KG1 (cell line): ENCODE results near the gene PCDHGA1.
"Not testable (repeated sequence)": the region's sequence is repeated elsewhere in the genome, so short reads cannot be mapped to it uniquely, and the experiment has no call there.

Experiments
- DNase-seq: peaks from one replicate; lab custom pipeline; 2025; lab: John Stamatoyannopoulos, UW

The PCDHGA1 gene

DNA sequence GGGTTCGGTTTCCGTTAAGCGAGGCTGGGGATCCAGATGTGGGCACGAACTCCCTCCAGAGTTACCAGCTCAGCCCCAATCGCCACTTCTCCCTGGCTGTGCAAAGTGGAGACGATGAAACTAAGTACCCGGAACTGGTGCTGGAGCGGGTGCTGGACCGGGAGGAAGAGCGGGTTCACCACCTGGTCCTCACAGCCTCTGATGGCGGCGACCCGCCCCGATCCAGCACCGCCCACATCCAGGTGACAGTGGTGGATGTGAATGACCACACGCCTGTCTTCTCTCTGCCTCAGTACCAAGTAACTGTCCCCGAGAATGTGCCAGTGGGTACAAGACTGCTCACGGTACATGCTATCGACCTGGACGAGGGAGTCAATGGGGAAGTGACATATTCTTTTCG, 53.0 kb downstream of the PCDHGA1 start:
- DNase-seq, result no peak

DNA sequence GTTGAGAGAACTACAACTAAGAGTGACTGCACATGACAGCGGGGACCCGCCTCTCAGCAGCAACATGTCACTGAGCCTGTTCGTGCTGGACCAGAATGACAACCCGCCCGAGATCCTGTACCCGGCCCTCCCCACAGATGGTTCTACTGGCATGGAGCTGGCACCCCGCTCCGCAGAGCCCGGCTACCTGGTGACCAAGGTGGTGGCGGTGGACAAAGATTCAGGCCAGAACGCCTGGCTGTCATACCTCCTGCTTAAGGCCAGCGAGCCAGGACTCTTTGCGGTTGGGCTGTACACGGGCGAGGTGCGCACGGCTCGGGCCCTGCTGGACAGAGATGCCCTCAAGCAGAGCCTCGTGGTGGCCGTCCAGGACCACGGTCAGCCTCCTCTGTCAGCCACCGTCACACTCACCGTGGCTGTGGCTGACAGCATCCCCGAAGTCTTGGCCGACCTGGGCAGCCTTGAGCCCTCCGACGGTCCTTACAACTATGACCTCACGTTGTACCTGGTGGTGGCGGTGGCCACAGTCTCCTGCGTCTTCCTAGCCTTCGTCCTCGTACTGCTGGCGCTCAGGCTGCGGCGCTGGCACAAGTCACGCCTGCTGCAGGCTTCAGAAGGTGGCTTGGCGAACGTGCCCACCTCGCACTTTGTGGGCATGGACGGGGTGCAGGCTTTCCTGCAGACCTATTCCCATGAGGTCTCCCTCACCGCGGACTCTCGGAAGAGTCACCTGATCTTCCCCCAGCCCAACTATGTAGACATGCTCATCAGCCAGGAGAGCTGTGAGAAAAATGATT, 54.4 kb downstream of the PCDHGA1 start:
- DNase-seq, result no peak

DNA sequence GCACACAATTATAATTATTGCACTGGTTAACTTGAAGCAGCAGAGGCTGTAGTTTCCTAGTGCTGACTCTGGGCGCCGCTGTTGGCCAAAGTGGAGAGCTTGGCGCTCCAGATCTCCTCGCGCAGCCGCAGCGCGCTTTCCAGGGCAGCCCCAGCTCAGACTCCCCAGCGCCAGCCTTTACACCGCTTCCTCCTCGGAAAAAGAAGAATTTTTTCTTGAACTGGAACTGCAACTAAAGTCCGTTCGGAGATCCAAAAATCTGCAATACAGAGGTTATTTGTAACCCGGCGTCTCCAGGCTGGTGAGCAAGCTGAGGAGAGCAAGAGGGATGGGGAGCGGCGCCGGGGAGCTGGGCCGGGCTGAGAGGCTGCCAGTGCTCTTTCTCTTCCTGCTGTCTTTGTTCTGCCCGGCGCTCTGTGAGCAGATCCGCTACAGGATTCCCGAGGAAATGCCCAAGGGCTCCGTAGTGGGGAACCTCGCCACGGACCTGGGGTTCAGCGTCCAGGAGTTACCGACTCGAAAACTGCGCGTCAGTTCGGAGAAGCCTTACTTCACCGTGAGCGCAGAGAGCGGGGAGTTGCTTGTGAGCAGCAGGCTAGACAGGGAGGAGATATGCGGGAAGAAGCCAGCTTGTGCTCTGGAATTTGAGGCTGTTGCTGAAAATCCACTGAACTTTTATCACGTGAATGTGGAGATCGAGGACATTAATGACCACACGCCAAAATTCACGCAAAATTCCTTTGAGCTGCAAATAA, 57.4 kb downstream of the PCDHGA1 start, which contains the start of gene PCDHGB4:
Gene PCDHGB4 (plus strand): TSS at position 142 of the 755 bp plus-strand sequence. CDS start 187 bp downstream, at position 329.
- DNase-seq, result not testable (repeated sequence)

DNA sequence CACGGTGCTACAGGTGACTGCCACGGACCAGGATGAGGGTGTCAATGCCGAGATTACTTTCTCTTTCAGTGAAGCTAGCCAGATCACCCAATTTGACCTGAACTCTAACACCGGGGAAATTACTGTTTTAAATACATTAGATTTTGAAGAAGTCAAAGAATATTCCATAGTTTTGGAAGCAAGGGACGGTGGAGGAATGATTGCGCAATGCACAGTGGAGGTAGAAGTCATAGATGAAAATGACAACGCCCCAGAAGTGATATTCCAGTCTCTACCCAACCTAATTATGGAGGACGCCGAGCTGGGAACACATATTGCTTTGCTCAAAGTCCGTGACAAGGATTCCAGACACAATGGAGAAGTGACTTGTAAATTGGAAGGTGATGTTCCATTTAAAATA, 58.3 kb downstream of the PCDHGA1 start:
- DNase-seq, result no peak

DNA sequence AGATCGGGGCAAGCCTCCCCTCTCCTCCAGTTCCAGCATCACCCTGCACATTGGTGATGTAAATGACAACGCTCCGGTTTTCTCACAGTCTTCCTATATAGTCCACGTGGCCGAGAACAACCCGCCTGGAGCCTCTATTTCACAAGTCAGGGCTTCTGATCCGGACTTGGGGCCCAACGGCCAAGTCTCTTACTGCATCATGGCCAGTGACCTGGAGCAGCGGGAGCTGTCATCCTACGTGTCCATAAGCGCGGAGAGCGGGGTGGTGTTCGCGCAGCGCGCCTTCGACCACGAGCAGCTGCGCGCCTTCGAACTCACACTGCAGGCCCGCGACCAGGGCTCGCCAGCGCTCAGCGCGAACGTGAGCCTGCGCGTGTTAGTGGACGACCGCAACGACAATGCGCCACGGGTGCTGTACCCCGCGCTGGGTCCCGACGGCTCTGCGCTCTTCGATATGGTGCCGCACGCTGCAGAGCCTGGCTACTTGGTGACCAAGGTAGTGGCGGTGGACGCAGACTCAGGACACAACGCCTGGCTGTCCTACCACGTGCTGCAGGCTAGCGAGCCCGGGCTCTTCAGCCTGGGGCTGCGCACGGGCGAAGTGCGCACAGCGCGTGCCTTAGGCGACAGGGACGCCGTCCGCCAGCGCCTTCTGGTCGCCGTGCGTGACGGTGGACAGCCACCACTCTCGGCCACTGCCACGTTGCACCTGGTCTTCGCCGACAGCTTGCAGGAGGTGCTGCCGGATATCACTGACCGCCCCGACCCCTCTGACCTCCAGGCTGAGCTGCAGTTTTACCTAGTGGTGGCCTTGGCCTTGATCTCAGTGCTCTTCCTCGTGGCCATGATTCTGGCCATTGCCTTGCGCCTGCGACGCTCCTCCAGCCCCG, 59.1 kb downstream of the PCDHGA1 start:
- no peak for DNase-seq

DNA sequence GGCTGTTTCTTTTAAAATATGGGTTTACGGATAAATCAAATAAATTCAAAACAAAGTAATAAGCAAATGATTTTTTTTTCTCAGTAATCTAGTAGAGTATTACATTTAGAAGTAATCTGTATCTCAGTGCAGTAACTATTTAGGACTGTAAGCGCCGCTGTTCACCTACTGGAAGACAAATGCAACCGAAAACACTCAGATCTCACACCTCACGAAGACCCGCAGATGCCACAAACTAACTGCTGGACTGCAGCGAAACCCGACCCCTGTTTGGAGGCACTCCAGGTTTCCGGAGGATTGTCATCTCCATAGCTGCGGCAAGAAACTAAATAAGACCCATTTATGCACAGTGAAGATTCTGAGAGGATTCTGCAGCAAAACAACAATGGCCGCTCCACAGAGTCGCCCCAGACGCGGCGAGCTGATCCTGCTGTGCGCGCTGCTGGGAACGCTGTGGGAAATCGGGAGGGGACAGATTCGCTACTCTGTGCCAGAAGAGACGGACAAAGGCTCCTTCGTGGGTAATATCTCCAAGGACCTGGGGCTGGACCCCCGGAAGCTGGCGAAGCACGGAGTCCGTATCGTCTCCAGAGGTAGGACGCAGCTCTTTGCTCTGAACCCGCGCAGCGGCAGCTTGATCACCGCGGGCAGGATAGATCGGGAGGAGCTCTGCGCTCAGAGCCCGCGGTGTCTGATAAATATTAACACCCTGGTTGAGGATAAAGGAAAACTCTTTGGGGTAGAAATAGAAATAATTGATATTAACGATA, 62.3 kb downstream of the PCDHGA1 start, which contains the start of gene PCDHGA8:
Gene PCDHGA8 (plus strand): TSS at position 205 of the 770 bp plus-strand sequence. CDS start 181 bp downstream, at position 386.
- no peak for DNase-seq

DNA sequence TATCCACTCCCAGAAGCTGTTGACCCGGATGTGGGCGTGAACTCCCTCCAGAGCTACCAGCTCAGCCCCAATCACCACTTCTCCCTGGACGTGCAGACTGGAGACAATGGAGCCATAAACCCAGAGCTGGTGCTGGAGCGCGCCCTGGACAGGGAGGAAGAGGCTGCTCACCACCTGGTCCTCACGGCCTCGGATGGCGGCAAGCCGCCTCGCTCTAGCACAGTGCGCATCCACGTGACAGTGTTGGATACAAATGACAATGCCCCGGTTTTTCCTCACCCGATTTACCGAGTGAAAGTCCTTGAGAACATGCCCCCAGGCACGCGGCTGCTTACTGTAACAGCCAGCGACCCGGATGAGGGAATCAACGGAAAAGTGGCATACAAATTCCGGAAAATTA, 63.0 kb downstream of the PCDHGA1 start:
- DNase-seq, result no peak

DNA sequence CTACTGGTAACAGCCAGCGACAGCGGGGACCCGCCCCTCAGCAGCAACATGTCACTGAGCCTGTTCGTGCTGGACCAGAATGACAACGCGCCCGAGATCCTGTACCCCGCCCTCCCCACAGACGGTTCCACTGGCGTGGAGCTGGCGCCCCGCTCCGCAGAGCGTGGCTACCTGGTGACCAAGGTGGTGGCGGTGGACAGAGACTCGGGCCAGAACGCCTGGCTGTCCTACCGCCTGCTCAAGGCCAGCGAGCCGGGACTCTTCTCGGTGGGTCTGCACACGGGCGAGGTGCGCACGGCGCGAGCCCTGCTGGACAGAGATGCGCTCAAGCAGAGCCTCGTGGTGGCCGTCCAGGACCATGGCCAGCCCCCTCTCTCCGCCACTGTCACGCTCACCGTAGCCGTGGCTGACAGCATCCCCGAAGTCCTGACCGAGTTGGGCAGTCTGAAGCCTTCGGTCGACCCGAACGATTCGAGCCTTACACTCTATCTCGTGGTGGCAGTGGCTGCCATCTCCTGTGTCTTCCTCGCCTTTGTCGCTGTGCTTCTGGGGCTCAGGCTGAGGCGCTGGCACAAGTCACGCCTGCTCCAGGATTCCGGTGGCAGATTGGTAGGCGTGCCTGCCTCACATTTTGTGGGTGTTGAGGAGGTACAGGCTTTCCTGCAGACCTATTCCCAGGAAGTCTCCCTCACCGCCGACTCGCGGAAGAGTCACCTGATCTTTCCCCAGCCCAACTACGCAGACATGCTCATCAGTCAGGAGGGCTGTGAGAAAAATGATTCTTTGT, 64.3 kb downstream of the PCDHGA1 start:
- DNase-seq, result not testable (repeated sequence)

DNA sequence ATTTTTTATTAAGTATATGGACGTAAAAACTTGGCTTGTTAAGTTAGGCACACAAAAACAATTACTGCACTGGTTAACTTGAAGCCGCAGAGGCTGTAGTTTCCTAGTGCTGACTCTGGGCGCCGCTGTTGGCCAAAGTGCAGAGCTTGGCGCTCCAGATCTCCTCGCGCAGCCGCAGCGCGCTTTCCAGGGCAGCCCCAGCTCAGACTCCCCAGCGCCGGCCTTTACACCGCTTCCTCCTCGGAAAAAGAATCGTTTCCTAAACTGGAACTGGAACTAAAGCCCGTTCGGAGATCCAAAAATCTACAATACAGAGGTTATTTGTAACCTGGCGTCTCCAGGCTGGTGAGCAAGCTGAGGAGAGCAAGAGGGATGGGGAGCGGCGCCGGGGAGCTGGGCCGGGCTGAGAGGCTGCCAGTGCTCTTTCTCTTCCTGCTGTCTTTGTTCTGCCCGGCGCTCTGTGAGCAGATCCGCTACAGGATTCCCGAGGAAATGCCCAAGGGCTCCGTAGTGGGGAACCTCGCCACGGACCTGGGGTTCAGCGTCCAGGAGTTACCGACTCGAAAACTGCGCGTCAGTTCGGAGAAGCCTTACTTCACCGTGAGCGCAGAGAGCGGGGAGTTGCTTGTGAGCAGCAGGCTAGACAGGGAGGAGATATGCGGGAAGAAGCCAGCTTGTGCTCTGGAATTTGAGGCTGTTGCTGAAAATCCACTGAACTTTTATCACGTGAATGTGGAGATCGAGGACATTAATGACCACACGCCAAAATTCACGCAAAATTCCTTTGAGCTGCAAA, 67.6 kb downstream of the PCDHGA1 start, which contains the start of gene PCDHGB5:
Gene PCDHGB5 (plus strand): TSS at position 192 of the 796 bp plus-strand sequence. CDS start 181 bp downstream, at position 373.
- not testable (repeated sequence) for DNase-seq

DNA sequence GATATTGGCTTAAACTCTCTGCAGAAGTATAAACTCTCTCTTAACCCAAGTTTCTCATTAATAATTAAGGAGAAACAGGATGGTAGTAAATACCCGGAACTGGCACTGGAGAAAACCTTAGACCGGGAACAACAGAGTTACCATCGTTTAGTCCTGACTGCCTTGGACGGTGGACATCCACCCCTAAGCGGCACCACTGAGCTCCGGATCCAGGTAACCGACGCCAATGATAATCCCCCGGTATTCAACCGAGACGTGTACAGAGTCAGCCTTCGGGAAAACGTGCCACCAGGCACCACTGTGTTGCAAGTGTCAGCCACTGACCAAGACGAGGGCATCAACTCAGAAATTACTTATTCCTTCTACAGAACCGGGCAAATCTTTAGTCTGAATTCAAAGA, 68.3 kb downstream of the PCDHGA1 start:
- DNase-seq, result no peak

DNA sequence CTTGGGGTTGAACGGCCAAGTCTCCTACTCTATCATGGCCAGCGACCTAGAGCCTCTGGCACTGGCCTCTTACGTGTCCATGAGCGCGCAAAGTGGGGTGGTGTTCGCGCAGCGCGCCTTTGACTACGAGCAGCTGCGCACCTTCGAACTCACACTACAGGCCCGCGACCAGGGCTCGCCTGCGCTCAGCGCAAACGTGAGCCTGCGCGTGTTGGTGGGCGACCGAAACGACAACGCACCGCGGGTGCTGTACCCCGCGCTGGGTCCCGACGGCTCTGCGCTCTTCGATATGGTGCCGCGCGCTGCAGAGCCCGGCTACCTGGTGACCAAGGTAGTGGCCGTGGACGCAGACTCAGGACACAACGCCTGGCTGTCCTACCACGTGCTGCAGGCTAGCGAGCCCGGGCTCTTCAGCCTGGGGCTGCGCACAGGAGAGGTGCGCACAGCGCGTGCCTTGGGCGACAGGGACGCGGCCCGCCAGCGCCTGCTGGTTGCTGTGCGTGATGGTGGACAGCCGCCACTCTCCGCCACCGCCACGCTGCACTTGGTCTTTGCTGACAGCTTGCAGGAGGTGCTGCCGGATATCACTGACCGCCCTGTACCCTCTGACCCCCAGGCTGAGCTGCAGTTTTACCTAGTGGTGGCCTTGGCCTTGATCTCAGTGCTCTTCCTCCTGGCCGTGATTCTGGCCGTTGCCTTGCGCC, 69.4 kb downstream of the PCDHGA1 start:
- no peak for DNase-seq

DNA sequence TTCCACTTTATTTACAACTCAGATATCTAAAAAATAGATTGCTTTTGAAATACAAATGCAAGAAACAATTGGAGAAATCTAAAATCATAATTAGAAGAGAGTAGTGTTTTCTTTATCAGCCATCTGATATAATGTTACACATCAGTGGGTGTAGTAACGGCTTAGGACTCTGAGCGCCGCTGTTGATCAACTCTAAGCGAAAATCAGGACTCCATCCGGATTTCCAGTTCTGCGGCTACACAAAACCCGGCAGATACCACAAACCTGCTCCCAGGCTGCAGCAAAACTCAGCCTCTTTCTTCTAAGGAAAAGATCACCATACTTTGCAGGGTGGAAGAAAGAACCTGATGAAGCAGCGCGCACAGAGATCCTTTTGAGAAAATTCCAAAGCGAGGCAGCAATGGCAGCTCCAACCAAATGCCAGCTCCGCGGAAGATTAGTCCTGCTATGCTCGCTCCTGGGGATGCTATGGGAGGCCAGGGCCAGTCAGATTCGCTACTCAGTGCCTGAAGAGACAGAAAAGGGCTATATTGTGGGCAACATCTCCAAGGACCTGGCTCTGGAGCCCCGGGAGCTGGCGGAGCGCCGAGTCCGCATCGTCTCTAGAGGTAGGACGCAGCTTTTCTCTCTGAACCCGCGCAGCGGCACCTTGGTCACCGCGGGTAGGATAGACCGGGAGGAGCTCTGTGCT, 72.4 kb downstream of the PCDHGA1 start, which contains the start of gene PCDHGA9:
Gene PCDHGA9 (plus strand): TSS at position 226 of the 691 bp plus-strand sequence. CDS start 175 bp downstream, at position 401.
- DNase-seq, result no peak

DNA sequence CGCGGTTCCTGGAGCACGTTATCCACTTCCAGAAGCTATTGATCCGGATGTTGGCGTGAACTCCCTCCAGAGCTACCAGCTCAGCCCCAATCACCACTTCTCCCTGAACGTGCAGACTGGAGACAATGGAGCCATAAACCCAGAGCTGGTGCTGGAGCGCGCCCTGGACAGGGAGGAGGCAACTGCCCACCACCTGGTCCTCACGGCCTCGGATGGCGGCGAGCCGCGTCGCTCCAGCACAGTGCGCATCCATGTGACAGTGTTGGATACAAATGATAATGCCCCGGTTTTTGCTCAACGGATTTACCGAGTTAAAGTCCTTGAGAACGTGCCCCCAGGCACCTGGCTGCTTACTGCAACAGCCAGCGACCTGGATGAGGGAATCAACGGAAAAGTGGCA, 73.1 kb downstream of the PCDHGA1 start:
- no peak for DNase-seq

DNA sequence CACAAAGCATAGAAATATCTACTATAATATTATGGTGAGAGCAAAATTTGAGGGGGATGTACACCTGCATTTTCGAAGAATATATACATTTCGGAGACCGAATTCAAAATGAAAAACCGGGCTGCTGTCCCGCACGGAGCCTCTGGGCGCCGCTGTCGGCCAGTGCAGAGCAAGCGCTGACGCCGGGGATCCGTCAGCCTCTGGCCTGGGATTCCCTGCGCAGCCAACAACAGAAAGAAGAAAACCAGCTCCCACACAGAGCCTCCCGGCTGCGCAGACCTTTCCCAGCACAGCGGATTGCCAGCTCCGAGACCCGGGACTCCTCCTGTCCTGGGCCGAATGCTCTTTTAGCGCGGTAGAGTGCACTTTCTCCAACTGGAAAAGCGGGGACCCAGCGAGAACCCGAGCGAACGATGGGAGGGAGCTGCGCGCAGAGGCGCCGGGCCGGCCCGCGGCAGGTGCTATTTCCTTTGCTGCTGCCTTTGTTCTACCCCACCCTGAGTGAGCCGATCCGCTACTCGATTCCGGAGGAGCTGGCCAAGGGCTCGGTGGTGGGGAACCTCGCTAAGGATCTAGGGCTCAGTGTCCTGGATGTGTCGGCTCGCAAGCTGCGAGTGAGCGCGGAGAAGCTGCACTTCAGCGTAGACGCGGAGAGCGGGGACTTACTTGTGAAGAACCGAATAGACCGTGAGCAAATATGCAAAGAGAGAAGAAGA, 77.6 kb downstream of the PCDHGA1 start, which contains the start of gene PCDHGB6:
Gene PCDHGB6 (plus strand): TSS at position 232 of the 716 bp plus-strand sequence. CDS start 182 bp downstream, at position 414.
- DNase-seq, result not testable (repeated sequence)

DNA sequence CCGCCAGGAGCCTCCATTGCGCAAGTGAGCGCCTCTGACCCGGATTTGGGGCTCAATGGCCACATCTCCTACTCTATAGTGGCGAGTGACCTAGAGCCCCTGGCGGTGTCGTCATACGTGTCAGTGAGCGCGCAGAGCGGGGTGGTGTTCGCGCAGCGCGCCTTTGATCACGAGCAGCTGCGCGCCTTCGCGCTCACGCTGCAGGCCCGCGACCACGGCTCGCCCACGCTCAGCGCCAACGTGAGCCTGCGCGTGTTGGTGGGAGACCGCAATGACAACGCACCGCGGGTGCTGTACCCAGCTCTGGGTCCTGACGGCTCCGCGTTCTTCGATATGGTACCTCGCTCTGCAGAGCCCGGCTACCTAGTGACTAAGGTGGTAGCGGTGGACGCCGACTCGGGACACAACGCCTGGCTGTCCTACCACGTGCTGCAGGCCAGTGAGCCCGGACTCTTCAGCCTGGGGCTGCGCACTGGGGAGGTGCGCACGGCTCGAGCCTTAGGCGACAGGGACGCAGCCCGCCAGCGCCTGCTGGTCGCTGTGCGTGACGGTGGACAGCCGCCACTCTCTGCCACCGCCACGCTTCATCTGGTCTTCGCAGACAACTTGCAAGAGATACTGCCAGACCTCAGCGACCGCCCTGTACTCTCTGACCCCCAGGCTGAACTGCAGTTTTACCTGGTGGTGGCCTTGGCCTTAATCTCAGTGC, 79.4 kb downstream of the PCDHGA1 start:
- DNase-seq, result no peak

DNA sequence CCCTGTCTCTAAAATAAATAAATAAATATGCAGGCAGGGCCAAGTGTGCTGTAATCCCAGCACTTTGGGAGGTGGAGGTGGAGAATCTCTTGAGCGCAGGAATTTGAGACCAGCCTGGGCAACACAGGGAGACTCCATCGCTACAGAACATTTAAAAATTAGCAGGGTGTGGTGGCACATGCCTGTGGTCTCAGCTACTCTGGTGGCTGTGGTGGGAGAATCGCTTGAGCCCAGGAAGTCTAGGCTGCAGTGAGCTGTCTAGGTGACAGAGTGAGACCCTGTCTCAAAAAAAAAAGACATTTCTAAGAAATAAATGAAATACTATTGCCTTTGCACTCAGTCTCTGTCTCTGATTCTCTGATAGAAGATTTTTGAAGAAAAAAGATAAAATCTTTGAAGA, 81.3 kb downstream of the PCDHGA1 start:
- DNase-seq, result no peak
